ENCODE results near the gene CHP1. TPM values are rescaled to one million over a fixed set of nuclear protein-coding genes. Genes with fewer than 3 reads are reported as not detected.
A peak's percentile ranks its signal among the peaks of the same experiment; 100 is the strongest.

CHP1 gene
- total RNA-seq, 2 experiments from 2014 or later: 32.4 to 52.4 TPM

DNA sequence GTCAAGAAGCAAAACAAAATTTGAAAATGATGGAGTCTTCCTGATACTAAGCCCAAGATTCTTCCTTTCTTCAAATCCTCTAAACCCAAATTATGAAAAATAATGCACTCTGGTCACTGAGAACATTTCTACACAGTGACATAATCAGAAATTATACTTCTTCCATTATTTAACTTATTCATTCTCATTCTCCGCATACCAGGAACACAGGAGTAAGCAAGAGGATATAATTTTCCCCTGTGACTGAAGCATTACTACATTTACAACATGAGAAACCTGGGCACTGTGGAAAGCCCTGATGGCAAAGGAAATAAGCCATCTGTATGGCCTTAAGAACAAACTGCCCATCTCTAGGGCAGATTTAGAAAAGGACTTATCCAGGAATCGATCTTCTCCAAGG is 47.5 kb upstream of the CHP1 start:
- POLR2A ChIA-PET: interaction anchor here (0.5 kb wide), 1 partner anchor 278 kb away, joined by 3 read pairs; no protein-coding TSS in a partner anchor
- TF ChIP-seq, protein P1, sequence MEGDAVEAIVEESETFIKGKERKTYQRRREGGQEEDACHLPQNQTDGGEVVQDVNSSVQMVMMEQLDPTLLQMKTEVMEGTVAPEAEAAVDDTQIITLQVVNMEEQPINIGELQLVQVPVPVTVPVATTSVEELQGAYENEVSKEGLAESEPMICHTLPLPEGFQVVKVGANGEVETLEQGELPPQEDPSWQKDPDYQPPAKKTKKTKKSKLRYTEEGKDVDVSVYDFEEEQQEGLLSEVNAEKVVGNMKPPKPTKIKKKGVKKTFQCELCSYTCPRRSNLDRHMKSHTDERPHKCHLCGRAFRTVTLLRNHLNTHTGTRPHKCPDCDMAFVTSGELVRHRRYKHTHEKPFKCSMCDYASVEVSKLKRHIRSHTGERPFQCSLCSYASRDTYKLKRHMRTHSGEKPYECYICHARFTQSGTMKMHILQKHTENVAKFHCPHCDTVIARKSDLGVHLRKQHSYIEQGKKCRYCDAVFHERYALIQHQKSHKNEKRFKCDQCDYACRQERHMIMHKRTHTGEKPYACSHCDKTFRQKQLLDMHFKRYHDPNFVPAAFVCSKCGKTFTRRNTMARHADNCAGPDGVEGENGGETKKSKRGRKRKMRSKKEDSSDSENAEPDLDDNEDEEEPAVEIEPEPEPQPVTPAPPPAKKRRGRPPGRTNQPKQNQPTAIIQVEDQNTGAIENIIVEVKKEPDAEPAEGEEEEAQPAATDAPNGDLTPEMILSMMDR (conservative IDR thresholded peaks at IDR 0.05; ENCODE audit: low read length): no peak
- no peak for TF ChIP-seq EZH2phosphoT487 (IDR thresholded peaks at IDR 0.05; ENCODE audit: borderline replicate concordance, low read depth, low read length)

DNA sequence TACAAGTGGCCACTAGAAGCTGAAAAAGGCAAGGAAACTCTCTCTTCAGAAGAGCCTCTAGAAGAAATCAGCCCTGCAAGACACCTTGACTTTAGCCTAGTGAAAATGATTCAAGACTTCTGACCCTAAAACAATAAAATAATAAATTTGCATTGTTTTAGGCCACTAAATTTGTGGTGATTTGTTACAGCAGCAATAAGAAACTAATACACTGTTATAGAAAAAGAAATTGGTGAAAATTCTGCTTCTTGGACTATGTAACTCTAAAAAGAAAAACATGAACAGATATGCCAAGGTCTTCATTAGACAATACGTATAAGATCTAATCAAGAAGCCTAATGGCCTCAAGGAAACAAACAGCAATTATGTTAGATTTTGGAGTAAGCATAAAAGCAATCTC is 36.6 kb upstream of the CHP1 start:
- H3K36me3 ChIP-seq (ENCODE audit: insufficient read depth, low read length): no peaks in the 10 kb centered on the region
- no peaks in the 10 kb centered on the region for H3K9me2 ChIP-seq (ENCODE audit: insufficient read depth, low read length)
- DNase-seq (ENCODE audit: low spot score): no peak
- intact Hi-C loops (cut with micrococcal nuclease; ENCODE audit: unreplicated experiment): no loop called here
- no peak overlapping the region for H3K4me2 ChIP-seq (ENCODE audit: low read length)
- BruUV-seq (replicated peaks): no TSS peak
- TF ChIP-seq, protein P1 (conservative IDR thresholded peaks at IDR 0.05; ENCODE audit: low read length): no peak
- TF ChIP-seq EZH2phosphoT487 (IDR thresholded peaks at IDR 0.05; ENCODE audit: borderline replicate concordance, low read depth, low read length): no peak
- H3K4me1 ChIP-seq (ENCODE audit: insufficient read depth, low read length, poor library complexity, severe bottlenecking): no peaks in the 10 kb centered on the region
- POLR2A ChIA-PET: interaction anchor here (0.6 kb wide), 1 partner anchor 584 kb away, joined by 3 read pairs; no protein-coding TSS in a partner anchor
- H4K20me1 ChIP-seq (ENCODE audit: insufficient read depth, low read length): no peaks in the 10 kb centered on the region
- H3K9me3 ChIP-seq (ENCODE audit: low read length): no peaks in the 10 kb centered on the region
- CTCF ChIA-PET (ENCODE audit: unreplicated experiment): no interaction called here
- H2AFZ ChIP-seq (ENCODE audit: low read length): peak overlapping the region; percentile 2; the same call in 1 of the 2 replicates
- no peak overlapping the region for H3K27ac ChIP-seq (ENCODE audit: low read depth, low read length, poor library complexity, severe bottlenecking)
- H3K79me2 ChIP-seq (ENCODE audit: insufficient read depth, low read depth, low read length): no peaks in the 10 kb centered on the region
- no peak overlapping the region for H3K4me3 ChIP-seq (ENCODE audit: low read depth, low read length, poor library complexity, severe bottlenecking)

More for the DNA sequence above, 47.5 kb upstream of the CHP1 start:
- Histone ChIP-seq H3K9me2 (ENCODE audit: insufficient read depth, low read length) (no peaks in the 10 kb centered on the region), H3K79me2 (ENCODE audit: insufficient read depth, low read depth, low read length) (no peaks in the 10 kb centered on the region), H3K27ac (ENCODE audit: low read depth, low read length, poor library complexity, severe bottlenecking) (no peak overlapping the region), H3K4me3 (ENCODE audit: low read depth, low read length, poor library complexity, severe bottlenecking) (no peak overlapping the region), H3K4me1 (ENCODE audit: insufficient read depth, low read length, poor library complexity, severe bottlenecking) (no peaks in the 10 kb centered on the region), H4K20me1 (ENCODE audit: insufficient read depth, low read length) (no peaks in the 10 kb centered on the region), H3K36me3 (ENCODE audit: insufficient read depth, low read length) (no peaks in the 10 kb centered on the region), H3K4me2 (ENCODE audit: low read length) (no peak overlapping the region), H2AFZ (ENCODE audit: low read length) (no peak overlapping the region), H3K9me3 (ENCODE audit: low read length) (no peaks in the 10 kb centered on the region)
- no peak for DNase-seq (ENCODE audit: low spot score)
- BruUV-seq (replicated peaks): no TSS peak
- intact Hi-C loops (cut with micrococcal nuclease; ENCODE audit: unreplicated experiment): no loop called here
- CTCF ChIA-PET (ENCODE audit: unreplicated experiment): interaction anchor here (0.7 kb wide), 1 partner anchor 281 kb away, joined by 3 read pairs; no protein-coding TSS in a partner anchor

DNA sequence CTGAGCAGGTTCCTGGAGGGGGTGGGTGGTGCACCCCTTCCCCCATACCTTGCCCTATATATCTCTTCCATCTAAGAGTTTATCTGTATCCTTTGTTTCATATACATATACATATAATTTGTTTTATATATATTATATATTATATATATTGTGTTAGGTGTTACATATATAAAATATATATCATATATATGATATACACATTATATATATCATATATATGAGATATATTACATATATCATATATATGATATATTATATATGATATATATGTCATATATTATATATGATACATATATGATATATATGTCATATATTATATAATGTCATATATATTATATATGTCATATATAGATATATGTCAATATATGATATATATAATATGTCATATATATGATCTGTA is 31.6 kb upstream of the CHP1 start:
- Histone ChIP-seq H4K20me1 (ENCODE audit: insufficient read depth, low read length) (no peaks in the 10 kb centered on the region), H3K36me3 (ENCODE audit: insufficient read depth, low read length) (no peaks in the 10 kb centered on the region), H3K4me3 (ENCODE audit: low read depth, low read length, poor library complexity, severe bottlenecking) (no peak overlapping the region), H3K79me2 (ENCODE audit: insufficient read depth, low read depth, low read length) (no peaks in the 10 kb centered on the region), H3K9me2 (ENCODE audit: insufficient read depth, low read length) (no peaks in the 10 kb centered on the region), H3K4me1 (ENCODE audit: insufficient read depth, low read length, poor library complexity, severe bottlenecking) (no peaks in the 10 kb centered on the region), H3K27ac (ENCODE audit: low read depth, low read length, poor library complexity, severe bottlenecking) (no peak overlapping the region), H3K4me2 (ENCODE audit: low read length) (no peak overlapping the region), H3K9me3 (ENCODE audit: low read length) (no peaks in the 10 kb centered on the region), H2AFZ (ENCODE audit: low read length) (no peak overlapping the region)
- BruUV-seq (replicated peaks): no TSS peak
- POLR2A ChIA-PET: no interaction called here
- intact Hi-C loops (cut with micrococcal nuclease; ENCODE audit: unreplicated experiment): no loop called here
- no peak for DNase-seq (ENCODE audit: low spot score)
- CTCF ChIA-PET (ENCODE audit: unreplicated experiment): no interaction called here
- TF ChIP-seq EZH2phosphoT487 (IDR thresholded peaks at IDR 0.05; ENCODE audit: borderline replicate concordance, low read depth, low read length): no peak
- TF ChIP-seq, protein P1 (conservative IDR thresholded peaks at IDR 0.05; ENCODE audit: low read length): no peak

Data from OCI-LY7 (cell line).